Upper lobe of right lung (tissue), 1 donor: ENCODE results near the gene PGM5. TPM values are rescaled to one million over a fixed set of nuclear protein-coding genes. Genes with fewer than 3 reads are reported as not detected.

ENCODE experiments used
- ATAC-seq: fragments of 200-7000 bp; cut with Tn5 transposase; one replicate; pipeline ENCODE4 v1.9.1; 2020; ENCODE audit warnings: mild to moderate bottlenecking, moderate library complexity
- DNase-seq: peaks from one replicate; pipeline ENCODE4 v3.0.0-alpha.2; 2020
- H3K27ac ChIP-seq: fragments of 200-600 bp; one replicate; pipeline ENCODE4 v1.8.0; 2022
- H3K27me3 ChIP-seq: fragments of 200-600 bp; one replicate; pipeline ENCODE4 v1.8.0; 2022; ENCODE audit warnings: mild to moderate bottlenecking
- H3K36me3 ChIP-seq: fragments of 200-600 bp; one replicate; pipeline ENCODE4 v1.8.0; 2022
- H3K4me1 ChIP-seq: fragments of 200-600 bp; one replicate; pipeline ENCODE4 v1.8.0; 2022
- H3K4me3 ChIP-seq: fragments of 200-600 bp; one replicate; pipeline ENCODE4 v1.8.0; 2022; ENCODE audit warnings: mild to moderate bottlenecking
- H3K9me3 ChIP-seq: fragments of 200-600 bp; one replicate; pipeline ENCODE4 v1.8.0; 2022
- intact Hi-C: fragments of 100-400 bp; cut with DNase I; formaldehyde crosslinking; loops from one replicate; pipeline ENCODE4 v1.11.0; 2022
- total RNA-seq: library from RNA; stranded (reverse); fragmentation: NEBNext Ultra II Directional; extraction: Animal tissue kit (Norgen Biotek cat#: 25700); gene quantifications from one replicate; pipeline ENCODE4 v1.2.1, GENCODE V29; 2021
- TF ChIP-seq, protein P1 (sequence below): fragments of 200-600 bp; IDR thresholded peaks from one replicate; pipeline ENCODE4 v1.8.0; 2022; ENCODE audit warnings: antibody characterized with exemption
- donor health status: DM: no; HTN: yes; CAD: no; lungs with severe emphysema.

The PGM5 gene
- total RNA-seq, 1 donor from 2014 or later: 25.0 TPM

- Histone ChIP-seq H3K4me3 (no peak overlapping the region), H3K36me3 (no peaks in the 10 kb centered on the region), H3K4me1 (no peaks in the 10 kb centered on the region), H3K9me3 (no peaks in the 10 kb centered on the region), H3K27me3 (no peaks in the 10 kb centered on the region), H3K27ac (no peak overlapping the region)
- ATAC-seq (no peak), DNase-seq (no peak)
- TF ChIP-seq, protein P1, sequence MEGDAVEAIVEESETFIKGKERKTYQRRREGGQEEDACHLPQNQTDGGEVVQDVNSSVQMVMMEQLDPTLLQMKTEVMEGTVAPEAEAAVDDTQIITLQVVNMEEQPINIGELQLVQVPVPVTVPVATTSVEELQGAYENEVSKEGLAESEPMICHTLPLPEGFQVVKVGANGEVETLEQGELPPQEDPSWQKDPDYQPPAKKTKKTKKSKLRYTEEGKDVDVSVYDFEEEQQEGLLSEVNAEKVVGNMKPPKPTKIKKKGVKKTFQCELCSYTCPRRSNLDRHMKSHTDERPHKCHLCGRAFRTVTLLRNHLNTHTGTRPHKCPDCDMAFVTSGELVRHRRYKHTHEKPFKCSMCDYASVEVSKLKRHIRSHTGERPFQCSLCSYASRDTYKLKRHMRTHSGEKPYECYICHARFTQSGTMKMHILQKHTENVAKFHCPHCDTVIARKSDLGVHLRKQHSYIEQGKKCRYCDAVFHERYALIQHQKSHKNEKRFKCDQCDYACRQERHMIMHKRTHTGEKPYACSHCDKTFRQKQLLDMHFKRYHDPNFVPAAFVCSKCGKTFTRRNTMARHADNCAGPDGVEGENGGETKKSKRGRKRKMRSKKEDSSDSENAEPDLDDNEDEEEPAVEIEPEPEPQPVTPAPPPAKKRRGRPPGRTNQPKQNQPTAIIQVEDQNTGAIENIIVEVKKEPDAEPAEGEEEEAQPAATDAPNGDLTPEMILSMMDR: no peak
- intact Hi-C loops: no loop called here
These were observed 196.5 kb downstream of the PGM5 start for GRCh38 chr9:68552700-68553476.

GRCh38 chr9:68555437-68556150, 199.2 kb downstream of the PGM5 start:
- TF ChIP-seq, protein P1: no peak
- H3K36me3 ChIP-seq: no peaks in the 10 kb centered on the region
- no peak overlapping the region for H3K27ac ChIP-seq
- DNase-seq (no peak), ATAC-seq (no peak)
- no peaks in the 10 kb centered on the region for H3K27me3 ChIP-seq
- no peaks in the 10 kb centered on the region for H3K9me3 ChIP-seq
- intact Hi-C loops: no loop called here
- no peak overlapping the region for H3K4me3 ChIP-seq
- H3K4me1 ChIP-seq: no peaks in the 10 kb centered on the region

GRCh38 chr9:68558545-68558944, 202.1 kb downstream of the PGM5 start:
- intact Hi-C loops: no loop called here
- Histone ChIP-seq H3K4me3 (no peak overlapping the region), H3K36me3 (no peaks in the 10 kb centered on the region), H3K27me3 (no peaks in the 10 kb centered on the region), H3K27ac (no peak overlapping the region), H3K4me1 (no peaks in the 10 kb centered on the region), H3K9me3 (no peaks in the 10 kb centered on the region)
- ATAC-seq: no peak
- TF ChIP-seq, protein P1: no peak
- no peak for DNase-seq

GRCh38 chr9:68560071-68560844, 203.8 kb downstream of the PGM5 start:
- H3K4me1 ChIP-seq: no peaks in the 10 kb centered on the region
- intact Hi-C loops: no loop called here
- no peak overlapping the region for H3K27ac ChIP-seq
- ATAC-seq (peak; percentile 86), DNase-seq (peak; percentile 76)
- TF ChIP-seq, protein P1: peak; percentile 45
- no peaks in the 10 kb centered on the region for H3K9me3 ChIP-seq
- H3K36me3 ChIP-seq: no peaks in the 10 kb centered on the region
- no peaks in the 10 kb centered on the region for H3K27me3 ChIP-seq
- H3K4me3 ChIP-seq: no peak overlapping the region

DNA sequence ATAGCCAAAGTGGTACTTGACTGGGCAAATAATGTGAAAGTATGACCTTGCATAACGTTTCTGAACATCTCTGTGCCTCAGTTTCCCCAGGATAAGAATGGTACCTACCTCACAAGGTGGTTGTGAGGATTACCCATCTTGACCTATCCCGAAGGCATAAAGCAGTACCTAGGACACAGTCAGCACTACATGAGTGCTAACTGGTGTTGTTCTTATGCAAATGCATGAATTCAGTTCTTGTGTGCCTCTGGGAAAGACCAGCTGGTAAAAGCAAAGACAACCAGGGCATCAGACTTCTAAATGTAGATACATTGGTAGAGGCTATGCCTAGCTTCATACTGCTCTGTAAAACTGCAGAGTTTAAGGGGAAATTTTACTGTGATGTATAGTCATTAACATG, 206.1 kb downstream of the PGM5 start:
- intact Hi-C loops: no loop called here
- Histone ChIP-seq H3K27me3 (no peaks in the 10 kb centered on the region), H3K4me3 (no peak overlapping the region), H3K9me3 (no peaks in the 10 kb centered on the region), H3K4me1 (no peaks in the 10 kb centered on the region), H3K36me3 (no peaks in the 10 kb centered on the region), H3K27ac (no peak overlapping the region)
- ATAC-seq (no peak), DNase-seq (no peak)
- TF ChIP-seq, protein P1: no peak
